Activated T-helper 17 cell treated with anti-CD3 and anti-CD28 coated beads, Interleukin-2, amount 50 U/mL, for 72 hours (primary cell): ENCODE results near the gene ME3. TPM values are rescaled to one million over a fixed set of nuclear protein-coding genes. Genes with fewer than 3 reads are reported as not detected.

Experiments used
- ATAC-seq: fragments of 150-1000 bp; cut with Tn5 transposase; replicated peaks from 2 replicates; pipeline ENCODE4 v1.10.0; 2021; ENCODE audit warnings: mild to moderate bottlenecking, moderate library complexity
- H3K27ac Mint-ChIP-seq: one replicate; pipeline ENCODE4 v1.8.0; 2022; ENCODE audit warnings: mixed read lengths
- H3K27me3 Mint-ChIP-seq: one replicate; pipeline ENCODE4 v1.8.0; 2022; ENCODE audit warnings: mixed read lengths
- H3K36me3 Mint-ChIP-seq: one replicate; pipeline ENCODE4 v1.8.0; 2022; ENCODE audit warnings: low read depth, mild to moderate bottlenecking, mixed read lengths
- H3K4me1 Mint-ChIP-seq: one replicate; pipeline ENCODE4 v1.8.0; 2022; ENCODE audit warnings: mixed read lengths
- H3K4me3 Mint-ChIP-seq: one replicate; pipeline ENCODE4 v1.8.0; 2022; ENCODE audit warnings: mild to moderate bottlenecking, mixed read lengths
- H3K9me3 Mint-ChIP-seq: one replicate; pipeline ENCODE4 v1.8.0; 2022; ENCODE audit warnings: mixed read lengths
- total RNA-seq, 2 donors: library from RNA; stranded (reverse); gene quantifications; one replicate each; pipeline ENCODE4 v1.2.3, GENCODE V29; 2022

Gene ME3
- total RNA-seq, 2 donors from 2014 or later, result 1.5 to 2.9 TPM

GRCh38 chr11:86587264-86588193 is 84.9 kb downstream of the ME3 start:
- Mint-ChIP-seq H3K4me3 (no peak overlapping the region), H3K36me3 (no peaks in the 10 kb centered on the region), H3K27ac (no peak overlapping the region), H3K27me3 (no peaks in the 10 kb centered on the region), H3K4me1 (peaks cover 9% of the 10 kb centered on the region), H3K9me3 (no peaks in the 10 kb centered on the region)
- ATAC-seq, result no peak

- Mint-ChIP-seq H3K36me3 (no peaks in the 10 kb centered on the region), H3K27ac (no peak overlapping the region), H3K27me3 (no peaks in the 10 kb centered on the region), H3K4me1 (peaks cover 5% of the 10 kb centered on the region), H3K9me3 (no peaks in the 10 kb centered on the region), H3K4me3 (no peak overlapping the region)
- ATAC-seq, result no peak
Observed at GRCh38 chr11:86586307-86586706, 86.1 kb downstream of the ME3 start.

- no peaks in the 10 kb centered on the region for H3K36me3 Mint-ChIP-seq
- no peak for ATAC-seq
- H3K4me3 Mint-ChIP-seq, result no peak overlapping the region
- H3K27ac Mint-ChIP-seq, result no peak overlapping the region
- no peaks in the 10 kb centered on the region for H3K4me1 Mint-ChIP-seq
- no peaks in the 10 kb centered on the region for H3K9me3 Mint-ChIP-seq
- H3K27me3 Mint-ChIP-seq, result no peaks in the 10 kb centered on the region
Observed at GRCh38 chr11:86582898-86583297, 89.5 kb downstream of the ME3 start.

GRCh38 chr11:86580535-86580934 is 91.9 kb downstream of the ME3 start:
- Mint-ChIP-seq H3K27ac (no peak overlapping the region), H3K36me3 (no peaks in the 10 kb centered on the region), H3K4me3 (no peak overlapping the region), H3K9me3 (no peaks in the 10 kb centered on the region), H3K4me1 (no peaks in the 10 kb centered on the region), H3K27me3 (no peaks in the 10 kb centered on the region)
- ATAC-seq, result no peak

- no peak overlapping the region for H3K4me3 Mint-ChIP-seq
- H3K36me3 Mint-ChIP-seq, result no peaks in the 10 kb centered on the region
Observed at GRCh38 chr11:86579406-86579731, 93.0 kb downstream of the ME3 start.

GRCh38 chr11:86578727-86579405 is 93.5 kb downstream of the ME3 start:
- Mint-ChIP-seq H3K36me3 (no peaks in the 10 kb centered on the region), H3K4me3 (no peak overlapping the region), H3K9me3 (no peaks in the 10 kb centered on the region), H3K27me3 (no peaks in the 10 kb centered on the region), H3K27ac (no peak overlapping the region), H3K4me1 (no peaks in the 10 kb centered on the region)
- no peak for ATAC-seq

More at GRCh38 chr11:86579406-86579731, 93.0 kb downstream of the ME3 start:
- no peaks in the 10 kb centered on the region for H3K9me3 Mint-ChIP-seq
- no peak for ATAC-seq
- no peaks in the 10 kb centered on the region for H3K27me3 Mint-ChIP-seq
- H3K27ac Mint-ChIP-seq, result no peak overlapping the region
- no peaks in the 10 kb centered on the region for H3K4me1 Mint-ChIP-seq

GRCh38 chr11:86577644-86578636 is 94.5 kb downstream of the ME3 start:
- no peaks in the 10 kb centered on the region for H3K36me3 Mint-ChIP-seq
- H3K4me3 Mint-ChIP-seq, result no peak overlapping the region
- no peak for ATAC-seq
- H3K9me3 Mint-ChIP-seq, result no peaks in the 10 kb centered on the region
- no peak overlapping the region for H3K27ac Mint-ChIP-seq
- H3K4me1 Mint-ChIP-seq, result no peaks in the 10 kb centered on the region
- no peaks in the 10 kb centered on the region for H3K27me3 Mint-ChIP-seq

GRCh38 chr11:86576946-86577624 is 95.3 kb downstream of the ME3 start:
- Mint-ChIP-seq H3K4me1 (no peaks in the 10 kb centered on the region), H3K27ac (no peak overlapping the region), H3K36me3 (no peaks in the 10 kb centered on the region), H3K9me3 (no peaks in the 10 kb centered on the region), H3K4me3 (no peak overlapping the region), H3K27me3 (no peaks in the 10 kb centered on the region)
- no peak for ATAC-seq

- no peak overlapping the region for H3K4me3 Mint-ChIP-seq
- no peaks in the 10 kb centered on the region for H3K4me1 Mint-ChIP-seq
- H3K27me3 Mint-ChIP-seq, result no peaks in the 10 kb centered on the region
- no peaks in the 10 kb centered on the region for H3K36me3 Mint-ChIP-seq
- no peak overlapping the region for H3K27ac Mint-ChIP-seq
- no peaks in the 10 kb centered on the region for H3K9me3 Mint-ChIP-seq
- ATAC-seq, result no peak
Observed at GRCh38 chr11:86575927-86576326, 96.5 kb downstream of the ME3 start.

GRCh38 chr11:86575208-86575855 is 97.1 kb downstream of the ME3 start:
- Mint-ChIP-seq H3K9me3 (no peaks in the 10 kb centered on the region), H3K4me1 (no peaks in the 10 kb centered on the region), H3K36me3 (no peaks in the 10 kb centered on the region), H3K4me3 (no peak overlapping the region), H3K27ac (no peak overlapping the region), H3K27me3 (no peaks in the 10 kb centered on the region)
- no peak for ATAC-seq

GRCh38 chr11:86574493-86575207 is 97.8 kb downstream of the ME3 start:
- Mint-ChIP-seq H3K9me3 (no peaks in the 10 kb centered on the region), H3K4me1 (no peaks in the 10 kb centered on the region), H3K27ac (no peak overlapping the region), H3K36me3 (no peaks in the 10 kb centered on the region), H3K4me3 (no peak overlapping the region), H3K27me3 (no peaks in the 10 kb centered on the region)
- no peak for ATAC-seq

- Mint-ChIP-seq H3K27ac (no peak overlapping the region), H3K4me1 (no peaks in the 10 kb centered on the region), H3K4me3 (no peak overlapping the region), H3K36me3 (no peaks in the 10 kb centered on the region), H3K9me3 (no peaks in the 10 kb centered on the region), H3K27me3 (no peaks in the 10 kb centered on the region)
- ATAC-seq, result no peak
Observed at GRCh38 chr11:86571273-86571948, 101.0 kb downstream of the ME3 start.

- H3K36me3 Mint-ChIP-seq, result no peaks in the 10 kb centered on the region
- H3K4me1 Mint-ChIP-seq, result no peaks in the 10 kb centered on the region
- no peak for ATAC-seq
- H3K27me3 Mint-ChIP-seq, result no peaks in the 10 kb centered on the region
- H3K9me3 Mint-ChIP-seq, result no peaks in the 10 kb centered on the region
- no peak overlapping the region for H3K4me3 Mint-ChIP-seq
- H3K27ac Mint-ChIP-seq, result no peak overlapping the region
Observed at GRCh38 chr11:86570451-86570850, 102.0 kb downstream of the ME3 start.
